HUES64 (cell line): Measurements from ENCODE around the gene GPR151.

Source experiments
- H3K27ac ChIP-seq: 2 replicates; pipeline ENCODE4 v1.7.0; 2013; ENCODE audit warnings: low read depth, low read length, inconsistent platforms
- H3K27me3 ChIP-seq: 2 replicates; pipeline ENCODE4 v1.6.1; 2013; ENCODE audit warnings: mild to moderate bottlenecking, low read length; ENCODE audit not compliant: insufficient read depth
- H3K36me3 ChIP-seq: 2 replicates; pipeline ENCODE4 v1.6.1; 2013; ENCODE audit warnings: mild to moderate bottlenecking, low read length; ENCODE audit not compliant: insufficient read depth
- H3K4me1 ChIP-seq: 2 replicates; pipeline ENCODE4 v1.6.1; 2013; ENCODE audit warnings: mild to moderate bottlenecking, low read length, moderate library complexity; ENCODE audit not compliant: insufficient read depth
- H3K4me3 ChIP-seq: 2 replicates; pipeline ENCODE4 v1.5.1; 2013; ENCODE audit warnings: mild to moderate bottlenecking, low read length, moderate library complexity
- H3K9ac ChIP-seq: 2 replicates; pipeline ENCODE4 v1.6.1; 2013; ENCODE audit warnings: mild to moderate bottlenecking, low read depth, low read length
- H3K9me3 ChIP-seq: 2 replicates; pipeline ENCODE4 v1.6.1; 2013; ENCODE audit warnings: low read depth, low read length; ENCODE audit not compliant: insufficient read depth
- WGBS: fragments of 150-250, 120-280 bp; methylation state at CpG from one replicate; pipeline ENCODE4 v1.1.7; 2013; ENCODE audit warnings: missing lambda C conversion rate; 5-methylcytosine and 5-hydroxymethylcytosine counted together

The GPR151 gene

DNA sequence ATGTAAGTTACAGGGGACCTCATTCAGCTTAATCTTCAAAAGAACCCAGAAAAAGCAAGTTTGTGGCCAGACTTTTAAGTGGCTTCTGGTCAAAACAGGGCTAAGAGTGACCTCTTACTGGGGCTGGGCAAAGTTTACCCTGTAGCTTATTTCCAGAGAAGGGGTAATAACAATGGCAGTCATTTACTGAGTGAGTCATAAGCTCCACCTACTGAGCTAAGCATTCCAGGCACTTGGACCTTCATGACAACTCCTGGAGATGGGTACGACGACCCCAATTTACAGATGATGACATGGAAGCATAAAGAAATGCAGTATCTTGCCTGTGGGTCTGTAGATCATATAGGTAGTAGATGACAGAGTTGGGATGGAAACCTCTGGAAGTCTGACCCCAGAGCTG is 4.7 kb upstream of the GPR151 start:
- Histone ChIP-seq H3K9ac (no peak overlapping the region), H3K4me1 (peaks cover 12% of the 10 kb centered on the region), H3K36me3 (no peaks in the 10 kb centered on the region), H3K27me3 (no peaks in the 10 kb centered on the region), H3K27ac (no peak overlapping the region), H3K4me3 (no peak overlapping the region), H3K9me3 (no peaks in the 10 kb centered on the region)
- 67% methylated on average over 2 of the region's 2 CpGs for whole genome bisulfite sequencing

DNA sequence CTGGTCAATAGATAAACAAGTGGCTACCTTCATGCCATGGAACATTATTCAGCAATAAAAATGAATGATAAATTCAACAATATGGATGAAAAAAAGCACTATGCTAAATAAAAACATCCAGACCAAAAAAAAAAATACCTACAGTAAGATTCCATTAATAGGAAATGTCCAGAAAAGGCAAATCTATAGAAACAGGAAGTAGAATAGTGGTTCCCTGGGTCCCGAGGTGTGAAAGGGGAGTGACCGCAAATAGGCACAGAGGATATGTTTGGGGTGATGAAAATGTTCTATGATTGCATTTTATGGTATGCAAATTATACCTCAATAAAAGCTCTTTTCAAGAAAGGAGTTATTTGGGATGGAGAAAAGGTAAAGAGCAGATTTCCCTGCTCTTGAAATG is 3.6 kb upstream of the GPR151 start:
- 68% methylated on average over 2 of the region's 2 CpGs for WGBS

DNA sequence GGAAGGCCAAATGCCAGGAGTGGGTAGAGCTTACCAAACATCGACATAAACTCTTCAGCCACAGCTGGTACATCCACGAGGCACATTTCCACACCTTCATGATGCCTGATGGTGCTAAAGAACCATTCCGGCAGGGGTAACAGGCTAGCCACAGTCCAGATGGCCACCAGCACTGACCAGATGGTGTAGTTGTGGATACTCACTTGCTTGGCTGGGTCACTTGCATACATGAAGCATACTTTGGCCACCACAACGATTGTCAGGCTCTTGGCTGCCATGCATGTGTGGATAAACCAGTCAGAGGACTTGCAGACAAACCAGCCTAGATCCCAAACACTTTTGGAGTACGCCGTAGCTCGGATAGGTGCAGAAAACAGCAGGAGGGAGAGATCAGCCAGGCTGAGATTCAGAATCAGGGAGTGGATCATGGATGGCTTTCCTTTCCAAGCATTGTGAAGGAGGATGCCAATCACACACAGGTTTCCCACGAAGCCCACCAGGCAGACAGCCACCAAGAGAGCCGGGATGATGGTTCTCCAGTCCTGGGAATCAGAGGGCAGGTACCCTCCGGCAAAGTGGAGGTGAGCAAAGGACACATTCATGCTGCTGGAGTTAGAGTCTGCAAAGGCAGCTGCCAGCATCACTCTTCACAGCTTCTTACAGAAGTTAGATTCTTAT is 378 bp downstream of the GPR151 start:
- H3K27ac ChIP-seq = no peak overlapping the region
- H3K9me3 ChIP-seq = no peaks in the 10 kb centered on the region
- no peak overlapping the region for H3K9ac ChIP-seq
- peaks cover 27% of the 10 kb centered on the region for H3K36me3 ChIP-seq
- no peaks in the 10 kb centered on the region for H3K27me3 ChIP-seq
- no peak overlapping the region for H3K4me3 ChIP-seq
- peaks cover 13% of the 10 kb centered on the region for H3K4me1 ChIP-seq
- WGBS = 83% methylated on average over 10 of the region's 10 CpGs

More for the DNA sequence above, 3.6 kb upstream of the GPR151 start:
- H3K27me3 ChIP-seq = no peaks in the 10 kb centered on the region
- H3K9ac ChIP-seq = no peak overlapping the region
- peaks cover 13% of the 10 kb centered on the region for H3K4me1 ChIP-seq
- H3K9me3 ChIP-seq = no peaks in the 10 kb centered on the region
- H3K27ac ChIP-seq = no peak overlapping the region
- H3K4me3 ChIP-seq = no peak overlapping the region
- no peaks in the 10 kb centered on the region for H3K36me3 ChIP-seq

DNA sequence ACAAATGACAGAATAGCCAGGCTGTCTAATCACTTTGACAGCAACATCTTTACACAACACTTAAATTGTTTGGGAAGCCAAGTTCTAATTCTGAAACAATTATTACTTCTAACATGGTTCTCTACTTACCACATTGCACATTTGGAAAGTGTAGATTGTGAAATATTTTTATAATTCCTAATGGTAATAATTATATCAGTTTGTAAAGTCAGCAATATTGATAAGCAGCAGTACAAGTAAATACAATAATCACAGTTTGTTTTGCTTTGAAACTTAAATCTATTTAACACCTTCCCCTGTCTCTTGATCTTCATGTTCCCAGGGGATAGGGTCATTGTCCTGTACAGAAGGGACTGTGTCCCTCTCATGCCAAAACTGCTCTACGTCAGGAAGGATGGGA is 1.4 kb downstream of the GPR151 start:
- Histone ChIP-seq H3K36me3 (peaks cover 38% of the 10 kb centered on the region), H3K9me3 (no peaks in the 10 kb centered on the region), H3K4me3 (no peak overlapping the region), H3K27ac (no peak overlapping the region), H3K4me1 (peaks cover 13% of the 10 kb centered on the region), H3K27me3 (no peaks in the 10 kb centered on the region), H3K9ac (no peak overlapping the region)
- 82% methylated on average over 1 of the region's 1 CpG for WGBS

DNA sequence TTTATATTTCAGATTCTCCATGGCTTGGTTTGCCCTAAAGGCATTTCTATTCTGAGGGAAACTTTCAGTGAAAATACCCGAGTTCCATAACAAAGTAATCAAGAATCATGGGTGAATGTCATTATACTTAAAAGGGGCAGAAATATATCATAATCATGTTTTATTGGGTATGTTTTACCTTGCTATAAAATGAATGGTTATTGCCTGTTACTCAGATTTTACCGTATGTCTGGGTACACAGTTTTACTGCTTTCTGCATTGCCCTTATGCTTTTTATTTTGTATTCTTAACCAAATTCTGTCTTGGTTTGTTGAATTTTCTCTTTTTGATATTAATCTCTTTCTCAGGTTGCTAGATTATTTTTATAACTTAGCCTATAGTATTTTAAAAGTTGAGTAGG is 2.5 kb downstream of the GPR151 start:
- Histone ChIP-seq H3K9ac (no peak overlapping the region), H3K4me1 (peaks cover 13% of the 10 kb centered on the region), H3K9me3 (no peaks in the 10 kb centered on the region), H3K4me3 (no peak overlapping the region), H3K27ac (no peak overlapping the region), H3K27me3 (no peaks in the 10 kb centered on the region), H3K36me3 (peaks cover 49% of the 10 kb centered on the region)
- WGBS = 100% methylated on average over 2 of the region's 2 CpGs

DNA sequence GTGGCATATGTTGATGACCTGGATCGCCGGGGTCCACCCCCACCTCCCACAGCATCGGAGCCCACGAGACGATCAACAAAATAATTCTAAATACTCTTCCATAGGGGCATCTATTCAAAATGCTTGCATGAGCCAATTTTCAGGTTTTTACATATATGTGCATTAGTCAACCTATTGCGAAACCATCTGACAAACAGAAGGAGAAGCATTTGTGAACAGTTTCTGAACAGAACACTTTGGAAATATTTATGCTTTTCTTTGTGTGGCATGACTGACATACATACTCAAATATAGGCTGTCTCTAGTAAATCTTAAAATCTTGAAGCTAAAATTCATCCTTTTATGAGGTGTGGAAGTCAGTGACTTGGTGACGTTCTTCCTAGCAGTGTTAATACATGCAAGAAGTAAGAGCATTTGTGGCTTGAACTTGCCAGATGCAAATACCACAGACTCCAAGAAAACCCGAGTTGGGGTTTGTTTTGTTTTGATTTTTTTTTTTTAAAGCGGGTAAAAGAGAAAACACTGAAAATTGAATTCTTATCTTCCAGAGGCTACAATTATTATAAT is 5.3 kb downstream of the GPR151 start:
- Histone ChIP-seq H3K9me3 (no peaks in the 10 kb centered on the region), H3K27me3 (no peaks in the 10 kb centered on the region), H3K9ac (no peak overlapping the region), H3K36me3 (peaks cover 75% of the 10 kb centered on the region), H3K4me3 (no peak overlapping the region), H3K4me1 (0 out of 2 replicates have a peak, but pooled peaks cover under 1% of the 10 kb centered on the region), H3K27ac (no peak overlapping the region)
- WGBS = 92% methylated on average over 8 of the region's 9 CpGs

DNA sequence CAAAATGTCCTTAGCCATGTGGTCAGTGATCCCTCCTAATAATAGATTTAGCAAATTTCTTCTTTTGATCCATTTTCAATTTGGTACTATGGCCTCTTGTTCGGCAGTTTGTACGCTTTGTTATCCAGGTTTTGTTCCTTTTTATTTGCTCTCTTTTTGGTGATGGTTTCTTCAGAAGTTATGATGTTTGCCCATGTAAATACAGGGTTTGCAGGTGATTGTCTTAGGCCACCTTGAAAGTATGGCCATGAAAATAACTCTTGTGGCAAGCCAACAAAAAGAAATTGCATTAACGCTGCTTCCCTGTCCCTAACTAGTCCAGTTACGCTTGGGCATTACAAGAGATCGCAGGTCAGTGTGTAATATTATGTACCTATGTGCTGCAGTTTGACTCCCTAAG is 8.6 kb downstream of the GPR151 start:
- peaks cover 98% of the 10 kb centered on the region for H3K36me3 ChIP-seq
- H3K9ac ChIP-seq = no peak overlapping the region
- H3K27me3 ChIP-seq = no peaks in the 10 kb centered on the region
- H3K27ac ChIP-seq = no peak overlapping the region
- H3K9me3 ChIP-seq = no peaks in the 10 kb centered on the region
- H3K4me3 ChIP-seq = no peak overlapping the region
- H3K4me1 ChIP-seq = no peaks in the 10 kb centered on the region
- WGBS = 96% methylated on average over 5 of the region's 5 CpGs

DNA sequence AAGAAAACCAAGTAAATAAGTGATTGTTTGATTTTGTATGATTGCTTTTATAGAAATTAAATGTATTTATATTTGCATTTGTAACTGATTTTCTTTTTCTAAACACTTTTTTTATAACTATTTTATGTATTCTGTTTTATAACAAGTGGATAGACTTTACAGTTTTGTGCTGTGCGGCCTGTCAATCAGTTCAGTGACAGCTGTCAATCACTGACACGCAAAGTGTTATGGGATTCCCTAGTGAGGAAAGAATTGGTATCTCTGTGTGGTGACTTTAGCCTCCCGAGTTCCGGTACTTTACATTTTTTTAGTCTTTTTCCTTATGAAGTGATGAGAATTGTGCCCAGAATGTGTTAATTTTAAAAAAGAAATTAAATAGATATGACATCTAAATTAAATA is 16.3 kb downstream of the GPR151 start:
- whole genome bisulfite sequencing = 96% methylated on average over 4 of the region's 4 CpGs
- H3K36me3 ChIP-seq = peaks cover 93% of the 10 kb centered on the region
- H3K4me1 ChIP-seq = no peaks in the 10 kb centered on the region
- H3K27me3 ChIP-seq = no peaks in the 10 kb centered on the region
- no peak overlapping the region for H3K4me3 ChIP-seq
- no peak overlapping the region for H3K27ac ChIP-seq
- no peak overlapping the region for H3K9ac ChIP-seq
- no peaks in the 10 kb centered on the region for H3K9me3 ChIP-seq

DNA sequence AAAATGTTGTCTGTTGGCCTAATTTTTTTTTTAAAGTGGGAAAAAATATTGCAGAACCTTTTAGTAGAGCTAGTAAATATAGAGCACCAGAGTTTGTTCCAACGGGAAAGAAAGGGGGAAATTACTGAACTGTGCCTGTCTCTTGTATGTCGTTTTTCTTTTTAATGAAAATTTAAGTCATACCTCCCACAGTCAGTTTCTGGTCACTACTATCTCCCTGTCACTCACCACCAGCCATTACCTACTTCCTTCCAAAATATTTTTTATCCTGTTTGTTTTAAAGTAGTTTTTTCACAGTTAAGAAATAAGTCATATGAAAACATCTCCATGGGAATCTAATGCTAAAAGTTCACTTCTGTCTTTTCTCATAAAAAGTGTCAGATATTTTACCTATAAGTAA is 21.3 kb downstream of the GPR151 start:
- Histone ChIP-seq H3K36me3 (peaks cover 92% of the 10 kb centered on the region), H3K4me3 (no peak overlapping the region), H3K4me1 (no peaks in the 10 kb centered on the region), H3K9me3 (no peaks in the 10 kb centered on the region), H3K27ac (no peak overlapping the region), H3K27me3 (no peaks in the 10 kb centered on the region), H3K9ac (no peak overlapping the region)
- WGBS = 86% methylated on average over 2 of the region's 2 CpGs

DNA sequence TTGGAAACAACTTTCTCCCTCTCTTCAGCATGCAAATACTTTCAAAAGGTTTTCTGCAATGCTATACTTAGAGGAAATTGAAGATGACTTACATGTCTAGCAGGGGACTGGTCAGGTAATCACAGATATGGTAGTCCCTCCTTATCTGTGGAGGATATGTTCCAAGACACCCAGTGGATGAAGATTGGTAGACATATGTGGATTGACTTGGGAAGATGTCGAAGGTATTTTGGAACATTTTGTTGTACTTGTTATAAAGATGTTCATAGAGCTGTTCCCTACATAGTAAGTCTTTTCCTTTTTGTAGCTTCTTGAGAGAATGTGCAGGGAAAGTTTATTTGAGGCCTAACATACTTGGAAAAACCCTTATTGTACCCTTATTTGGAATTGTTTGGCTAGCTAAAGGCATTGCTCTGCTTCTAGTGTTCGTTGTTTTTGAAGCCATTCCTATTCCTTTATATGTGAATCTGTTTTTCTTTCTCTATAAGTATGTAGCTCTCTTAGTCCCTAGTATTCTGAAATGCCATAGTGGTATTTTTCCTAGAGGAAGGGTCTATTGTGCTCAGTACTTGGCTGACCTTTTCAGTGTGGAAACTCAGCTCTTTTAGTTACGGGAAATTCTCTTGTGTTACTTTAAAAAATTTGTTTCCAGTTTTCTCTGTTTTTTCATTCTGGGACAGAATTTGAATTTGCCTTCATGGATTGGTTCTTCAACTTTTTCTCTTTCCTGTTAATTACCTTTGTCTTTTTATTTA is 25.7 kb downstream of the GPR151 start:
- H3K27ac ChIP-seq = no peak overlapping the region
- no peak overlapping the region for H3K9ac ChIP-seq
- H3K36me3 ChIP-seq = peaks cover 91% of the 10 kb centered on the region
- WGBS = 93% methylated on average over 3 of the region's 3 CpGs
- no peak overlapping the region for H3K4me3 ChIP-seq
- H3K4me1 ChIP-seq = no peaks in the 10 kb centered on the region
- no peaks in the 10 kb centered on the region for H3K9me3 ChIP-seq
- H3K27me3 ChIP-seq = no peaks in the 10 kb centered on the region

DNA sequence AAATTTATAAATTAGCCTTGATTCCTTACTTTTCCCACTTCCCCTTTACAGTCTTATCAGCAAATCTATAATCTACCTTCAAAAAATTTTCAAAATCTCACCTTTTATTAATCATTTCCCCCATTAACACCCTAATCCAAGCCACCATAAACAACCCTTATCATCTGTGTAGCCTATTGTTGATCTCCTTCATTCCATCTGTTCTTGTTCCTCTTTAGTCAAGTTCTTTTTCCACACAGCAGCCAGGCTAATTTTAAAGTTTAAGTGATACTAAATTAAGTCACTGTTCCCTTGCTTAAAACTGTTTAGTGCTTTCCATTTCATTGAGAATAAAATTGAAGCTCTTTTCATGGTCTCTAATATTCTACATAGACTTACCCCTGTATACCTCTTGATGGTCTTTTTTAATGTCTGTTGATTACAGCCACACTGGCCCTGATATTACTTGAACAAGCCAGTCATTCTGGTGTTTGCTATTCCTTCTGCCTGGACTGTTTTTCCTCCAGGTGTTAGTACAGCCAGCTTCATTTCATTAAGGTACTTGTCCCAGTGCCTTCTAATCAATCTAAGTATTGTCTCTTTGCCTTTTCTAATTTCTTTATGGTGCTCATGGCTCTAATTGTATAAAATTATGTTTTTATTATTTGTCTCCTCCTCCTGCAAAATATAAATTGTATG is 31.1 kb downstream of the GPR151 start:
- Histone ChIP-seq H3K27me3 (no peaks in the 10 kb centered on the region), H3K27ac (no peak overlapping the region), H3K36me3 (peaks cover 94% of the 10 kb centered on the region)

More for the DNA sequence above, 31.1 kb downstream of the GPR151 start:
- no peaks in the 10 kb centered on the region for H3K9me3 ChIP-seq
- H3K4me1 ChIP-seq = no peaks in the 10 kb centered on the region
- H3K4me3 ChIP-seq = no peak overlapping the region
- H3K9ac ChIP-seq = no peak overlapping the region
